Neural cell (in vitro differentiated cells): ENCODE results near the gene SGIP1. TPM values are rescaled to one million over a fixed set of nuclear protein-coding genes. Genes with fewer than 3 reads are reported as not detected.

Experiments used
- H2AFZ ChIP-seq: fragments of 200-600, 300-800 bp; sonication (generic), shearing (Covaris generic); 2 replicates; pipeline ENCODE4 v1.6.0; 2014; ENCODE audit warnings: low read depth, mild to moderate bottlenecking, antibody characterized with exemption, low read length, moderate library complexity
- H3F3A ChIP-seq: fragments of 200-600 bp; shearing (Covaris generic); 2 replicates; pipeline ENCODE4 v1.6.1; 2016; ENCODE audit warnings: mild to moderate bottlenecking, moderate library complexity, mixed read lengths, antibody characterized with exemption, low read length; ENCODE audit not compliant: insufficient read depth, poor library complexity, severe bottlenecking
- H3K27ac ChIP-seq: fragments of 200-600, 300-800 bp; sonication (generic), shearing (Covaris generic); 2 replicates; pipeline ENCODE4 v1.5.1; 2014; ENCODE audit warnings: mild to moderate bottlenecking, low read length, moderate library complexity
- H3K27me3 ChIP-seq: fragments of 300-800, 200-600 bp; sonication (generic), shearing (Covaris generic); 2 replicates; pipeline ENCODE4 v1.6.0; 2014; ENCODE audit warnings: mild to moderate bottlenecking, low read depth, low read length, moderate library complexity; ENCODE audit not compliant: insufficient read depth
- H3K36me3 ChIP-seq: fragments of 300-800, 200-600 bp; sonication (generic), shearing (Covaris generic); 2 replicates; pipeline ENCODE4 v1.5.1; 2014; ENCODE audit warnings: mild to moderate bottlenecking, antibody characterized with exemption, low read length, moderate library complexity; ENCODE audit not compliant: insufficient read depth
- H3K4me2 ChIP-seq: fragments of 300-800, 200-600 bp; sonication (generic), shearing (Covaris generic); 2 replicates; pipeline ENCODE4 v1.6.0; 2014; ENCODE audit warnings: mild to moderate bottlenecking, low read length
- H3K4me3 ChIP-seq: fragments of 300-800, 200-600 bp; sonication (generic), shearing (Covaris generic); 2 replicates; pipeline ENCODE4 v1.5.1; 2014; ENCODE audit warnings: mild to moderate bottlenecking, low read length, moderate library complexity
- H3K79me2 ChIP-seq: fragments of 200-600 bp; shearing (Covaris generic); replicated peaks from 2 replicates; pipeline ENCODE4 v1.6.0; 2014; ENCODE audit warnings: mild to moderate bottlenecking, low read length, moderate library complexity; ENCODE audit not compliant: insufficient read depth
- H3K9ac ChIP-seq: fragments of 300-800, 200-600 bp; sonication (generic), shearing (Covaris generic); 2 replicates; pipeline ENCODE4 v1.6.1; 2016; ENCODE audit warnings: mild to moderate bottlenecking, low read length, mixed read lengths
- H3K9me2 ChIP-seq: fragments of 200-600 bp; shearing (Covaris generic); 2 replicates; pipeline ENCODE4 v1.6.1; 2016; ENCODE audit warnings: mild to moderate bottlenecking, low read length, mixed read lengths; ENCODE audit not compliant: insufficient read depth
- H3K9me3 ChIP-seq: fragments of 200-600, 300-800 bp; sonication (generic), shearing (Covaris generic); 2 replicates; pipeline ENCODE4 v1.6.1; 2016; ENCODE audit warnings: mild to moderate bottlenecking, mixed run types, low read length, moderate library complexity, mixed read lengths
- H4K20me1 ChIP-seq: fragments of 200-600 bp; shearing (Covaris generic); 2 replicates; pipeline ENCODE4 v1.6.1; 2016; ENCODE audit warnings: mild to moderate bottlenecking, mixed run types; ENCODE audit not compliant: insufficient read depth
- EP300 ChIP-seq: fragments of 450-650 bp; conservative IDR thresholded peaks from 2 replicates; pipeline ENCODE4 v1.6.1; 2014; ENCODE audit warnings: antibody characterized with exemption, mild to moderate bottlenecking, moderate library complexity; ENCODE audit not compliant: poor library complexity, severe bottlenecking
- EZH2 ChIP-seq: fragments of 200-600, 300-800 bp; shearing (Covaris generic), sonication (generic); IDR thresholded peaks from 2 replicates; pipeline ENCODE4 v1.6.1; 2014; ENCODE audit warnings: antibody characterized with exemption, low read length, borderline replicate concordance, mild to moderate bottlenecking; ENCODE audit not compliant: insufficient read depth, poor library complexity, severe bottlenecking
- MXI1 ChIP-seq: fragments of 450-650 bp; conservative IDR thresholded peaks from 2 replicates; pipeline ENCODE4 v1.6.1; 2014; ENCODE audit warnings: antibody characterized with exemption, mild to moderate bottlenecking; ENCODE audit not compliant: poor library complexity, severe bottlenecking
- POLR2AphosphoS5 ChIP-seq: IDR thresholded peaks from 2 replicates; pipeline ENCODE4 v1.6.1; 2012
- RAD21 ChIP-seq: fragments of 450-650 bp; conservative IDR thresholded peaks from 2 replicates; pipeline ENCODE4 v1.6.1; 2014; ENCODE audit warnings: antibody characterized with exemption, mild to moderate bottlenecking, moderate library complexity
- SMC3 ChIP-seq: fragments of 450-650 bp; conservative IDR thresholded peaks from 2 replicates; pipeline ENCODE4 v1.6.1; 2014; ENCODE audit warnings: antibody characterized with exemption, mild to moderate bottlenecking, moderate library complexity; ENCODE audit not compliant: poor library complexity
- TAF1 ChIP-seq: IDR thresholded peaks from 2 replicates; pipeline ENCODE4 v1.6.1; 2012; ENCODE audit warnings: low read depth
- polyA plus RNA-seq: library from polyadenylated mRNA; depleted of rRNA; stranded (reverse); fragments of >200 nt; gene quantifications from 2 replicates; pipeline ENCODE4 v1.2.3, GENCODE V29; 2014
- TF ChIP-seq, protein P1 (sequence below): IDR thresholded peaks from 2 replicates; pipeline ENCODE4 v1.6.1; 2012; ENCODE audit warnings: borderline replicate concordance
- TF ChIP-seq, protein P2 (sequence below): fragments of 450-650 bp; IDR thresholded peaks from 2 replicates; pipeline ENCODE4 v1.5.1; 2014; ENCODE audit warnings: antibody characterized with exemption, mild to moderate bottlenecking, moderate library complexity; ENCODE audit not compliant: poor library complexity, severe bottlenecking

The SGIP1 gene
- polyA plus RNA-seq, 1 donor from 2014 or later: 50.5 TPM

DNA sequence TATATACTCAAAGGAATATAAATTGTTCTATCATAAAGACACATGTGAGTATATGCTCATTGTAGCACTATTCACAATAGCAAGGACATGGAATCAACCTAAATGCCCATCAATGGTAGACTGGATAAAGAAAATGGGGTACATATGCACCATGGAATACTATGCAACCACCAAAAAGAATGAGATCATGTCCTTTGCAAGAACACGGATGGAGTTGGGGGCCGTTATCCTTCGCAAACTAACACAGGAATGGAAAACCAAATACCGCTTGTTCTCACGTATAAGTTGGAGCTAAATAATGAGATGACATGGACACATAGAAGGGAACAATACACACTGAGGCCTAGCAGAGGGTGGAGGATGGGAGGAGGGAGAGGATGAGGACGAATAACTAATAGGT lies 16.0 kb upstream of the SGIP1 start:
- Histone ChIP-seq H3K9me3 (no peaks in the 10 kb centered on the region), H3F3A (no peaks in the 10 kb centered on the region), H3K4me2 (no peak overlapping the region), H3K79me2 (no peaks in the 10 kb centered on the region), H3K4me3 (no peak overlapping the region), H3K9ac (no peak overlapping the region), H3K9me2 (no peaks in the 10 kb centered on the region), H3K27me3 (no peaks in the 10 kb centered on the region), H3K36me3 (no peaks in the 10 kb centered on the region), H2AFZ (no peak overlapping the region), H3K27ac (no peak overlapping the region), H4K20me1 (no peaks in the 10 kb centered on the region)
- TF ChIP-seq TAF1 (no peak), MXI1 (no peak), SMC3 (no peak), POLR2AphosphoS5 (no peak), EP300 (no peak), EZH2 (no peak)
- TF ChIP-seq, protein P1, sequence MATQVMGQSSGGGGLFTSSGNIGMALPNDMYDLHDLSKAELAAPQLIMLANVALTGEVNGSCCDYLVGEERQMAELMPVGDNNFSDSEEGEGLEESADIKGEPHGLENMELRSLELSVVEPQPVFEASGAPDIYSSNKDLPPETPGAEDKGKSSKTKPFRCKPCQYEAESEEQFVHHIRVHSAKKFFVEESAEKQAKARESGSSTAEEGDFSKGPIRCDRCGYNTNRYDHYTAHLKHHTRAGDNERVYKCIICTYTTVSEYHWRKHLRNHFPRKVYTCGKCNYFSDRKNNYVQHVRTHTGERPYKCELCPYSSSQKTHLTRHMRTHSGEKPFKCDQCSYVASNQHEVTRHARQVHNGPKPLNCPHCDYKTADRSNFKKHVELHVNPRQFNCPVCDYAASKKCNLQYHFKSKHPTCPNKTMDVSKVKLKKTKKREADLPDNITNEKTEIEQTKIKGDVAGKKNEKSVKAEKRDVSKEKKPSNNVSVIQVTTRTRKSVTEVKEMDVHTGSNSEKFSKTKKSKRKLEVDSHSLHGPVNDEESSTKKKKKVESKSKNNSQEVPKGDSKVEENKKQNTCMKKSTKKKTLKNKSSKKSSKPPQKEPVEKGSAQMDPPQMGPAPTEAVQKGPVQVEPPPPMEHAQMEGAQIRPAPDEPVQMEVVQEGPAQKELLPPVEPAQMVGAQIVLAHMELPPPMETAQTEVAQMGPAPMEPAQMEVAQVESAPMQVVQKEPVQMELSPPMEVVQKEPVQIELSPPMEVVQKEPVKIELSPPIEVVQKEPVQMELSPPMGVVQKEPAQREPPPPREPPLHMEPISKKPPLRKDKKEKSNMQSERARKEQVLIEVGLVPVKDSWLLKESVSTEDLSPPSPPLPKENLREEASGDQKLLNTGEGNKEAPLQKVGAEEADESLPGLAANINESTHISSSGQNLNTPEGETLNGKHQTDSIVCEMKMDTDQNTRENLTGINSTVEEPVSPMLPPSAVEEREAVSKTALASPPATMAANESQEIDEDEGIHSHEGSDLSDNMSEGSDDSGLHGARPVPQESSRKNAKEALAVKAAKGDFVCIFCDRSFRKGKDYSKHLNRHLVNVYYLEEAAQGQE: no peak
- TF ChIP-seq, protein P2, sequence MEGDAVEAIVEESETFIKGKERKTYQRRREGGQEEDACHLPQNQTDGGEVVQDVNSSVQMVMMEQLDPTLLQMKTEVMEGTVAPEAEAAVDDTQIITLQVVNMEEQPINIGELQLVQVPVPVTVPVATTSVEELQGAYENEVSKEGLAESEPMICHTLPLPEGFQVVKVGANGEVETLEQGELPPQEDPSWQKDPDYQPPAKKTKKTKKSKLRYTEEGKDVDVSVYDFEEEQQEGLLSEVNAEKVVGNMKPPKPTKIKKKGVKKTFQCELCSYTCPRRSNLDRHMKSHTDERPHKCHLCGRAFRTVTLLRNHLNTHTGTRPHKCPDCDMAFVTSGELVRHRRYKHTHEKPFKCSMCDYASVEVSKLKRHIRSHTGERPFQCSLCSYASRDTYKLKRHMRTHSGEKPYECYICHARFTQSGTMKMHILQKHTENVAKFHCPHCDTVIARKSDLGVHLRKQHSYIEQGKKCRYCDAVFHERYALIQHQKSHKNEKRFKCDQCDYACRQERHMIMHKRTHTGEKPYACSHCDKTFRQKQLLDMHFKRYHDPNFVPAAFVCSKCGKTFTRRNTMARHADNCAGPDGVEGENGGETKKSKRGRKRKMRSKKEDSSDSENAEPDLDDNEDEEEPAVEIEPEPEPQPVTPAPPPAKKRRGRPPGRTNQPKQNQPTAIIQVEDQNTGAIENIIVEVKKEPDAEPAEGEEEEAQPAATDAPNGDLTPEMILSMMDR: no peak

DNA sequence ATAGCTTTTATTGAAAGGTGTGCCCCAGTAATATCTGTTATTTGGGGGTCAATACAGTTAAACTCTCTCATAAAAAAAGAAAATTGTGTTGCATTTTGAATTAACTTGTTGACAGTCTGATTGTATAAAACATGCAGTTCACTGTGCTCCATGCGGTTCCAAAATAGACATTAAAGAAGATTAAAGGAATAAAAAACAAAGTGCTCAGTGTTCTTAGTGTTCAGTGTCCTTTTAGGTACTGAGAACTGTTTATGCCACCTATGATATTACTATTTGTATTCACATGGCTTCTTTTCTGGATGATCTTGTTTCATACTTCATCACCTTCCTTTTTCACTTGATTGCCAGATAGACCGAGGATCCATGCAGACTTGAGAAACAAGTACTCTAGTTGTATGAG lies 15.3 kb upstream of the SGIP1 start:
- Histone ChIP-seq H3K4me3 (no peak overlapping the region), H3K27ac (no peak overlapping the region), H3K9me3 (no peaks in the 10 kb centered on the region), H2AFZ (no peak overlapping the region), H3K27me3 (no peaks in the 10 kb centered on the region), H3K9ac (no peak overlapping the region), H3K36me3 (no peaks in the 10 kb centered on the region), H3K79me2 (no peaks in the 10 kb centered on the region), H3K9me2 (no peaks in the 10 kb centered on the region), H3K4me2 (no peak overlapping the region), H4K20me1 (no peaks in the 10 kb centered on the region), H3F3A (no peaks in the 10 kb centered on the region)
- TF ChIP-seq POLR2AphosphoS5 (no peak), MXI1 (no peak), EP300 (no peak), RAD21 (no peak)
- TF ChIP-seq, protein P1: no peak
- TF ChIP-seq, protein P2: no peak
